Fibroblast of lung (primary cell): ENCODE data around the gene IFTAP. TPM values are rescaled to one million over a fixed set of nuclear protein-coding genes. Genes with fewer than 3 reads are reported as not detected.

Source experiments
- DNase-seq, 2 donors: peaks; one replicate each; pipeline versions ENCODE4 v3.0.0 to v3.0.0-alpha.2; 2010; ENCODE audit warnings: low read depth in 2 of 2
- H2AFZ ChIP-seq: 2 replicates; pipeline ENCODE4 v1.5.1; 2012; ENCODE audit warnings: low read length, control low read depth, inconsistent platforms
- H3K27ac ChIP-seq: 2 replicates; pipeline ENCODE4 v1.5.1; 2011; ENCODE audit warnings: low read length, control low read depth; ENCODE audit not compliant: insufficient read depth
- H3K27me3 ChIP-seq: 2 replicates; pipeline ENCODE4 v1.5.1; 2011; ENCODE audit warnings: mild to moderate bottlenecking, low read length; ENCODE audit not compliant: control insufficient read depth, insufficient read depth
- H3K36me3 ChIP-seq: 2 replicates; pipeline ENCODE4 v1.5.1; 2011; ENCODE audit warnings: low read length; ENCODE audit not compliant: control insufficient read depth, insufficient read depth
- H3K4me1 ChIP-seq: 2 replicates; pipeline ENCODE4 v1.5.1; 2011; ENCODE audit warnings: low read length; ENCODE audit not compliant: control insufficient read depth, insufficient read depth; ENCODE audit errors: extremely low read depth
- H3K4me2 ChIP-seq: 2 replicates; pipeline ENCODE4 v1.5.1; 2011; ENCODE audit warnings: low read length, control low read depth; ENCODE audit not compliant: insufficient read depth; ENCODE audit errors: extremely low read depth
- H3K4me3 ChIP-seq, 4 experiments: fragments of 200-600 bp in 1 of 4; sonication (generic) in 1 of 4; replicated peaks in 1 of 4; 2 replicates each; pipeline ENCODE4 v1.5.1; 2011 to 2016; ENCODE audit warnings: low read length in 4 of 4, low read depth in 3 of 4, mild to moderate bottlenecking in 3 of 4, control low read depth in 2 of 4, inconsistent platforms in 1 of 4, mixed read lengths in 1 of 4; ENCODE audit not compliant: insufficient read depth in 1 of 4; ENCODE audit errors: control extremely low read depth in 1 of 4
- H3K79me2 ChIP-seq: 2 replicates; pipeline ENCODE4 v1.5.1; 2012; ENCODE audit warnings: mild to moderate bottlenecking, low read length, inconsistent platforms; ENCODE audit not compliant: control insufficient read depth, insufficient read depth
- H3K9ac ChIP-seq: 2 replicates; pipeline ENCODE4 v1.5.1; 2011; ENCODE audit warnings: mild to moderate bottlenecking, low read length, control low read depth; ENCODE audit not compliant: insufficient read depth
- H3K9me3 ChIP-seq: 2 replicates; pipeline ENCODE4 v1.5.1; 2012; ENCODE audit warnings: low read depth, low read length; ENCODE audit not compliant: control insufficient read depth, insufficient read depth
- H4K20me1 ChIP-seq: 2 replicates; pipeline ENCODE4 v1.5.1; 2011; ENCODE audit warnings: low read length; ENCODE audit not compliant: control insufficient read depth, insufficient read depth; ENCODE audit errors: extremely low read depth
- CTCF ChIP-seq, 2 donors: IDR thresholded peaks in 1 of 2; conservative IDR thresholded peaks in 1 of 2; 1 replicate in 1 of 2; 2 replicates in 1 of 2; pipeline ENCODE4 v1.5.1; 2011 to 2012; ENCODE audit warnings: low read length in 2 of 2, control low read depth in 1 of 2, inconsistent platforms in 1 of 2, low read depth in 1 of 2, mild to moderate bottlenecking in 1 of 2
- EZH2 ChIP-seq: IDR thresholded peaks from 2 replicates; pipeline ENCODE4 v1.5.1; 2012; ENCODE audit warnings: low read length, control low read depth, mild to moderate bottlenecking; ENCODE audit errors: missing control alignments
- polyA plus RNA-seq, 2 donors: library from polyadenylated mRNA; depleted of rRNA in 1 of 2; stranded (reverse) in 1 of 2; unstranded in 1 of 2; fragments of >200 nt; gene quantifications; 2 replicates each; pipeline ENCODE4 v1.2.1, GENCODE V29; 2011 to 2012; ENCODE audit warnings: missing spikeins in 1 of 2
- total RNA-seq: library from RNA; depleted of rRNA; stranded (reverse); fragments of >200 nt; gene quantifications from 2 replicates; pipeline ENCODE4 v1.2.1, GENCODE V29; 2014

The IFTAP gene
- total and polyA plus RNA-seq, 2 donors (not counting 1 experiment from before 2014, with no cell fraction given): 41.1 to 42.7 TPM

GRCh38 chr11:36683818-36684217, 89.5 kb downstream of the IFTAP start:
- Histone ChIP-seq H3K36me3 (no peaks in the 10 kb centered on the region), H2AFZ (no peak overlapping the region), H4K20me1 (no peaks in the 10 kb centered on the region), H3K9me3 (no peaks in the 10 kb centered on the region), H3K9ac (no peak overlapping the region), H3K27ac (no peak overlapping the region), H3K79me2 (no peaks in the 10 kb centered on the region), H3K4me3 (no peak overlapping the region), H3K4me2 (no peak overlapping the region), H3K4me1 (no peaks in the 10 kb centered on the region), H3K27me3 (no peaks in the 10 kb centered on the region)
- DNase-seq: no peak
- TF ChIP-seq EZH2 (no peak), CTCF (conservative IDR thresholded peaks at IDR 0.05 in 1 of 2, IDR thresholded peaks at IDR 0.05 in 1 of 2; ENCODE audit: low read depth in 1 of 2, low read length in 2 of 2) (no peak)

GRCh38 chr11:36684840-36685801, 90.8 kb downstream of the IFTAP start:
- Histone ChIP-seq H3K36me3 (no peaks in the 10 kb centered on the region), H3K9me3 (no peaks in the 10 kb centered on the region), H2AFZ (no peak overlapping the region), H3K4me1 (no peaks in the 10 kb centered on the region), H3K9ac (no peak overlapping the region), H4K20me1 (no peaks in the 10 kb centered on the region), H3K79me2 (no peaks in the 10 kb centered on the region), H3K4me3 (no peak overlapping the region), H3K4me2 (no peak overlapping the region), H3K27me3 (no peaks in the 10 kb centered on the region), H3K27ac (no peak overlapping the region)
- no peak for DNase-seq
- TF ChIP-seq EZH2 (no peak), CTCF (conservative IDR thresholded peaks at IDR 0.05 in 1 of 2, IDR thresholded peaks at IDR 0.05 in 1 of 2; ENCODE audit: low read depth in 1 of 2, low read length in 2 of 2) (no peak)

DNA sequence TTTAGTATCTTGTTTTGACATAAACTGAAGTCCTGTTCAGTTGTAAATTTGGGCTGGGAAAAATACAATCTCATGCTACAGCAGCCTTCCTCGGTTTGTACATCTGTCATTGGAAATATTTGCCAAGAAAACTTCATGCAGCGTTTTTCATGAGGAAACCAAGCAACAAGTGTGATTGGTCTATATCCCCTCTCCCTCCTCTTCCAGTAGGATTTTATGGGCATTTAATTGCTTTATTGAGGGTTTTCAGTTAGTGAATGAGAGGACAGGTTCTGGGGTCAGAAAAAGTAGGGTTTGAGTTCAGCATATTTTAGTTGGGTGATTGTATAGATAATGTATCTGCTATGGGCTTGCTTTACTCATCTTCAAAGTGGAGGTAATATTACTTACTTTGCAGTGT, 93.8 kb downstream of the IFTAP start:
- no peak overlapping the region for H3K9ac ChIP-seq
- no peaks in the 10 kb centered on the region for H3K36me3 ChIP-seq
- H3K27me3 ChIP-seq: no peaks in the 10 kb centered on the region
- H3K4me1 ChIP-seq: no peaks in the 10 kb centered on the region
- TF ChIP-seq CTCF (conservative IDR thresholded peaks at IDR 0.05 in 1 of 2, IDR thresholded peaks at IDR 0.05 in 1 of 2; ENCODE audit: low read depth in 1 of 2, low read length in 2 of 2) (no peak), EZH2 (no peak)
- no peak overlapping the region for H3K4me3 ChIP-seq
- no peak overlapping the region for H2AFZ ChIP-seq
- DNase-seq: no peak
- no peaks in the 10 kb centered on the region for H3K79me2 ChIP-seq
- no peaks in the 10 kb centered on the region for H3K9me3 ChIP-seq
- no peak overlapping the region for H3K4me2 ChIP-seq
- H4K20me1 ChIP-seq: no peaks in the 10 kb centered on the region
- no peak overlapping the region for H3K27ac ChIP-seq
